NCI-H128 (cell line): Measurements from ENCODE around the gene MRTFB.
"Not testable (repeated sequence)": the region's sequence is repeated elsewhere in the genome, so short reads cannot be mapped to it uniquely, and the experiment has no call there.

Experiments
- DNase-seq: peaks from one replicate; lab custom pipeline; 2025; ENCODE audit not compliant: unreplicated experiment; lab: John Stamatoyannopoulos, UW

The MRTFB gene

DNA sequence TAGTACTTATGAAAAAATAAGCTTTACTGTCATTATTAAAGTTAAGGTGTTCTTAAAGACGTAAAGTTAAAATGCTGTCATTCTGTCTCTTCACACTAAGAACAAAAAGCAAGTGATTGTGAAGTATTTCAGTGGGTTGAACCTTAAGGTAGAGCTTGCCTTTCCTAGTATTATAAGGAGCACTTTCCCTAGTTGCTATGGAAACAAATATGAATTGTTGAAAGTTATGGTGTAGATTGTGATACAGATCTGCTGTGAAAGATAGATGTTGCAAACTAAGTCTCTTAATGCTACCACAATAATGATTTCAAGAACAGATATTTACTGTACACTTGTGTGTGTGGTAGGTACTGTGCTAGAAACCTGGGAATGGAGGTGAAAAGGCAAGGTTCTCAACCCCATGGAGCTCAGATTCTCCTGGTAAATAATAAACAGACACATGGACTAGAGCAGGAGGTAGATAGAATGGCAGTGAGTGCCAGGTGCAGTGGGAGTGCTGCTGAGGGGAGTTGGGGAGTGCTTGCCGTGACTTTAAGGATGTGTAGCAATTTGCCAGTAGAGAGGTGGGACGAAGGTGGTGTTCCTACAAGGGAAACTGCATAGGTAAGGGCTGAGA lies 34.7 kb downstream of the MRTFB start:
- no peak for DNase-seq

DNA sequence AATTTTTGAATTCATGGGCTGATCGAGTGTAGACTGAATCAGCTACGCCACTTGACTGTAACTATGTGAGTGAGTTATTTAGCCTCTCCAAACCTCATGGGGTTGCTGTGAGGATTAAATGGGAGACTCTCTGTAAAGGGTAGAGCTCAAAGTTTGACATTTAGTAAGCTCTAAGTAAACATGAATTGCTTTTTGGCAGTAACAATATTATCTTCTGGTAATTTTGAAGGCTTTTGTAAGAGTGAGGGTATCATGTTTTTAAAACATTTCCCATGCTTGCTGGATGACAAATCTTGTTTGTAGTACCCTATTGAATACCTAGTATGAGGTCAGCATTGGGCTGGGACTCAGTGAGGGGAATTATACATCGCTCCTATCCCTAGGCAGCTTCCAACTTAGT lies 35.3 kb downstream of the MRTFB start:
- DNase-seq: no peak

DNA sequence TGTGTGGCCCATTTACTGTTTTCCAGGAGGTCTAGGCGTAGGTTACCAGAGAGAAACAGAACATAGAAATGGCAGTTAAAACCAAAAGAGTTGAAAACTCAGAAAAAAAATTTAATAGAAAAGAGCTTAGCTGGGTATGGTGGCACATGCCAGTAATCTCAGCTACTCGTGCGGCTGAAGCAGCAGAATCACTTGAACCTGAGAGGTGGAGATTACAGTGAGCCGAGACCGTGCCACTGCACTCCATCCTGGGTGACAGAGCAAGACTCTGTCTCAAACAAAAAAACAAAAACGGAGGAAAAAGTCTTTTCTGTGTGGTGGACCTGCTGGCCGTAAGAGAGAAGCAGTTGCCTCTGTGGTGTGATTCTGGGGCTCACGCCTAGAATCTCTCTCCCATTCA lies 35.8 kb downstream of the MRTFB start:
- no peak for DNase-seq

DNA sequence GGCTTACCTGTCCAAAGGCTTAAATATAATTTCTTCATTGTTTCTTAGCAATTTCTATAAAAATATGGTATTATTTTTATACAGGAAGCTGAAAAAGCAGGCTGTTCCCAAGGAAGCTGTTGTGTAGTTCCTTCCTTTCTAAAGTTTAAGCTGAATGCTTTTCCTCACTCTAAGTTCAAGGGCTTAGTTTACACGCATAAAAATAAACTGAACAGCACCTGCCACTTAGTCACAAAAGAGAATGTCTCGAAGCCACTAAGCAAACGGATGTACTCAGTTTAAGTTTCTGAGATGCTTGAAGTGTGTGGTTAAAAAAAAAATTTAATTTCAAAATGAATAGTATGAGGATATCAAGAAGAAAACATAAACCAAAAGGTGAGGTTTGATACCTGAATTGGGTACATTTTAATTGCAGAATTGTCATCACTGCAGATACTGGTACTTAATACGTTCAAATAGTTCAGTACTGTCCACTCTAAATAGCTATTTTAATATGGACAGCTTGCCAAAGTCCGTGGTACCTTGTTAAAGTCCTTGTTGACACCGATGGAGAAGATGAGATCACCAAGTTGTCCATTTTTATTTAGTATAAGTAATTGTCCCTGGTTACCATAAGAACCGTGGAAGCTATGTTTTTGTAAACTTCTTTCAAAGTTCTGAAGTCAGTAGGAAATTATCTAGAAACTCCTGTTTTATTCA lies 38.1 kb downstream of the MRTFB start:
- no peak for DNase-seq

DNA sequence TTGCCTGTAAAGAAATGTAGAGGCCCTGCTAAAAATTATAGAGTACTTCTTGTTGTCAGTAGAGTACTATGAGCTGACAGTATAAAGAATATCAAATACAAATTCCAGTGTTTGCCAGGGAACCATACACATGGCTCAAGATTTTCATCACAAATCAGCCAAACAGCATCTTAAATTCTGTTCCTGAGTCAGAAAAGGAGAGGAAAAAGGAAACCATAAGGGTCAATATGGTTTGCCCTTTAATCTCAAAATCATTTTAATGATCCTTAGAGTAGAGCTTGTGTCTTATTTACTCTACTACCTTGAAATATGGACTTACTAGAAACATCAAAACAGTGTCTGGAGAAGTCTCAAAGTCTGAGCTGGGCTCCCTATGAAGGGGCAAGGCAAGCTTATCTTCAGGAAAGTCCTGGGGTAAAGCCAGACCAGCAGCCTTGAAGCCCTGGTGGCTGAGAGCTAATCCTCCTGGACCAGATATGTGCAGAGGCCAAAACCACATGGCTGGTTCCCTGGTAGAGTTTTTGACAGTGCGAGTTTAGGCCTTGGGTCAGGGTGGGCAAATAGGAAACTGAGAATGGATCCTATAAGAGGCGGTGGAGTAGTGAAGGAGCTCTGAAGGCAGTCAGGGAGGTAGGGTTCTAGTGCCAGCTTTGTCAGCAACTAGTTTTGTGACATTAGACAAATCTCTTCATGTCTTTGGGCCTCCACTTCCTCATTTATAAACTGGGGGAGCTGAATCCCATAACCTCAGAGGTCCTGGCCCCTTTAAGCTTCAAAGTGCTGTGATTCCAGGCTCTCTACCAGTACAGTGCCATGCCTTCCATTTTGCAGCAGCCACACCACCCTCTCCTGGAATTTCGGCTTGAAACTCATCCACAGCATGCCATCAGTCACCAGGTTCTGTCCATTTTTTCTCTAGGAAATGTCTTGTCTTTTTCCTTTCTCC lies 38.9 kb downstream of the MRTFB start:
- DNase-seq: no peak

DNA sequence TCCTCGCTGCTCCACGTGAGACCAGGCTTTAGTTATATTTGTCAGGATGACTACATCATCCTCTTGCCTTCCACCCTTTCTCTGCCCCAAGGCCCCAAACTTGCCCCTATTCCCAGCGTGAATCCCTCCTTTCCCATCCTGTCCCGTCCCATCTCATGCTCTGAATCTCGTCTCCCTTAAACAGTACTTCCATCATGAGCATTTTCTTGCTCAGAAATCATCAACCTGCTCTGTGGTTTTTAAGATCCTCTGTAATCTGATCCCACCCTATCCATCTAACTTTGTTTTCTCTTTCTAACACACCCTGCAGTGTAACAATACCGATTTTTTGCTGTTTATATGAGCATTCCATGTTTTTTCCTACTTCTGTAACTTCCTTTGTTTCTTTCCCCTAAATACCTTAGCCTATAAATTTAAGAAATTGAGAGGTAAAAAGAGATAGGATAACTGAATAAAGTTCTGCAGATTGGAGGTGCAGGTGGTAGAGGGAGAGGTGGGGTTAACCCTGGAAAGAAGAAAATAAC lies 39.7 kb downstream of the MRTFB start:
- DNase-seq: no peak

DNA sequence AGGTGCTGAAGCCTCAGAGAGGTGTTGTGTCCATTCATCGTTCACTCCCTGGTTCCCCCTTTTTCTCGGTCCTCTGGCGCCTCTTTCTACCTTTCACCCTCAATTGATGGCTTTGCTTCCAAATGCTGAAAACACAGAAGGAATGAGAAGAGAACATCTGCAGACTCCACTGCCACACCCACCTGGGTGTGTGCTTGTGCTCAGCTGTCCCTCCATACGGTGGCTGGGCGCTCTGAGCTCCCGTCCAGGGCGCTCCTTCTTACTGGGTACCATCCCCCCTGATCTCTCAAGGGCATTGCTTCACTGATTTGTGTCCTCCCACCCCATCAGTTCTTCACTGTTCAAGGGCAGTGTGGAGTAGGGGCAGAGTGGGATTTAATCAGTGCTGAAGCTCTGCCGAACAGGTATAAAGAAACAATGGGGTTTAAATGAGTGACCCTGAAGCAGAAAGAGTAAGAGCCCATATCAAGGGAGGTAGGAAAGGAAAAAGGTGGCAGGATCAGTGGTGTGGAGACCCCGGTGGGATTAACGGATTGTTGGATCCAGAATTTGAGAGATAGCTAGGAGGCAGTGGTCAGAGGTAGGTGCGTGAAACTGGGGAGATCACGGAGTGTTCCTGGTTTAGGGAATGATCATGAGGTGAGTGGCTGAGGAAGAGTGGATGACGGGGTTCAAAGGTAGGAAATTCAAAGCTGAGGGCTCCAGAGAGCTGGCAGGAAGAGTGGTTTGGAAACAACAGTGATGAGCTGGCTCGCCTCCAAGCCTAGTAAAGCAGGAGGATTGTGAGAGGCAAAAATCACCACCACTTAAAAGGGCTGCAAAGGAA lies 40.8 kb downstream of the MRTFB start:
- peak; percentile 15 for DNase-seq

DNA sequence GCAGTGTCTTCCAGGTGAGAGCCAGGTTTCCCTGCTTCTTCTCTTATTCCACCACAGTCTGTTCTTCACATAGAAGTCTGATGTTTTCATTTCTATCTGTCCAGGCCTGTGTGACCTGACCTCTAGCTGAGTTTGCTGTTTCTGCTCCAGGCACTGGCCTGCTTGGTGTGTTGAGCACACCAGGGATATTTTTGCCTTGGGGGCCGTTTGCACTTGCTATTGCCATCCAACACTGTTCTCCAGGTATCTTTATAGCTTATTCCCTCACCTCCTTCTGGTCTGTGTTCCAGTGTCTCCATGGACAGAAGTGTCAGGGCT lies 41.4 kb downstream of the MRTFB start:
- DNase-seq: no peak

DNA sequence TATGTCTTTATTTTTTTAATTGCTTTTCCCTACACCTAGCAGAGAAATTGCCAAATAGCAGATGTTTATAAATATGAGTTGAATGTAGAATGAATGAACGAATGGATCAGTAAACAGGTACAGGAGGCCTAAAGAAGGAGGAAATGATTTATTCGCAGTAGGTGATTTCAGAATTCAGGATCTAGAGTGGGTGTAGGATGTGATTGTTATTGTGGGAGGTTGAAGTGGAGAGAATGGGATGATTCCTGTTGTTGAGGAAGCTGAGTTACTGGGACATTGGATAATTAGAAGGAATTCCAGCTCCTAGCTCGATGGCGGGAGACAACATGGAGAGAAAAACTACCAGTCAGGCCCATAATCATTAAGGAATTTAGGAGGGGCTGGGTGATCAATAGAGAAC lies 42.2 kb downstream of the MRTFB start:
- DNase-seq: no peak

DNA sequence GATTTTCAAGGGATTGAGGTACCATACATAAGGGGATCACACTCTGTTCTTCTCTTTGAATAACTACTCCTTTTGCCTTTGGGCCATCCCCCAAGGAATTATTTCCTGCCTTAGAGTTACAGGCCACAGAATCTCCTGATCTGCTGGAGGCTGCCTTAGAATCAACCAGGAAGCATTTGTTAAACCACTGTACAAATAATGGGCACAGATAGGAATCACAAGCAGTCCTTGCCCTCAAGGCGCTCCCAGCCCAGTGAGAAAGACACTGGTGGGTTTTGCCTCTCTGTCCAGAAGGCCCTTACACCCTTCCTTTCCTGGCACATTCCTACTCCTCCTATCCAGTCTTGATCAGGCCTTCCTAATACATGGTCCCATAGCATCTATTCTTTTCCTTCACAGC lies 45.9 kb downstream of the MRTFB start:
- no peak for DNase-seq

DNA sequence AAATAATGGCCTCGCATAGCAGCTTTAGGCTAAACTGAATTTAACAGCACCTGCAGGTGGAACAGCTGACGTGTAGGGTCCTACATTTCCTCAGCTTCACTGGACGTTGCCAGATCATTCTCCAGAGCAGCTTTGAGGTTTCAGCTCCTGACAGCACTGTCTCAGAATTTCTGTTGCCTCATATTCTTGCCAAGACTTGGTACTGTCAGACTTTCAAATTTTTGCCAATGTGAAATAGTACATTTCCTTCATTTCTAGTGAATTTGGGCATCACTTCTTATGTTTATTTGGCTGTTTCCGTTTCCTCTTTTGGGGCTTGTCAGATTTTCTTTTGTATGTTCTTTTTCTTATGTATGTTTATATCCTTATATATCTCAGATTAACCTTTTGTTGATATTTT lies 48.7 kb downstream of the MRTFB start:
- no peak for DNase-seq

DNA sequence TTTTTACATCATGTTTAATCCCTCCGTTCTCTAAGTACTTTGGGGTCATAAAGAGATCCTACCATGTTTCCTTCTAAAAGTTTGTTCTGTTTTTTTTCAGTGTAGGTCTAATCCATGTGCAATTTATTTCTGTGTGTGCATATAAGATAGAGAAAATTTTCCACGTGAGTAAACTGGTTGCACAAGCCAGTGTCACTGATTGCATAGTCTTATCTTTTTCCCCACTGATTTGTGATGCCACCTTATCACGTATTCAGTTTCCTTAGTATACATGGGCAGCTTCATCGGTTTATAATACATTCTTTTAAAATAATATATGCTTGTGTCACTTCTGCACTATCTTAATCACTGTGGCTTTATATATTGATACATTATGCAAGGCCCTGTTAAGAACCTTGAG lies 49.2 kb downstream of the MRTFB start:
- DNase-seq: no peak

DNA sequence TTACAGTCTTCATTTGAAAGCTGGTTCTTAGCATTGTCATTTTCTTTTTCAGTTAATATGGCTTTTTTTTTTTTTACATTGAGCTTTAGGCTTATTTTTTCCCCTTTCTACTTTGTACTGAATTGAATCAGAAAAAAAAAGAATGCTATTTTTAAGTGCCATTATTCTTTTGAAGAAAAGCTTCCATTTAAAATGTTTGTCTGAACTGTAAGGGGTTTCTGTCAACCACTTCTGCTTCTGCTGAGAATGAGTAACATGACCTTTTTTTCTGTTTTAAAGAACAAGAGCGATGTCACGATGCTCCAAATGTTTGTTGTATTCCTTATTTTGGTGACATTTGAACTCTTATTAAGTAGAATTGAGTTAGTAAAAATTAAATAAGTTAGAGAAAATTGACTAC lies 50.0 kb downstream of the MRTFB start:
- no peak for DNase-seq

DNA sequence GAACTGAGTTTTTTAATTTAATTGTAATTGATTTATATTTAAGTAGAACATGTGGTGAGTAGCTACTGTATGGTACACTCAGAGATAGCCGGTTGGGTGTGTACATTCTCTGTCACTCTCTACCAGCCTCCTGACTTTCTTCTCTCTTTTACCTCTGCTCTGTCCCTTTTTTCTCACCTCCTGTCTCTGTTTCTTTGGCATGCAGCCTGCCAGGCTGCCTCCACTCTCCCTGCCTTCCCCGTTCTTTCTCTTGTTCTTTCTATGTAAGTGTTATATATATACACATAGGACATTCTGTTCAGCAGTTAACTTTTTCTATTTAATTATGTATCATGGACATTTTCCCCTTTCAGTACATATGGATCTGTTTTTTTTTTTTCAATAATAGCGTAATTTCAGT lies 50.8 kb downstream of the MRTFB start:
- DNase-seq: no peak

DNA sequence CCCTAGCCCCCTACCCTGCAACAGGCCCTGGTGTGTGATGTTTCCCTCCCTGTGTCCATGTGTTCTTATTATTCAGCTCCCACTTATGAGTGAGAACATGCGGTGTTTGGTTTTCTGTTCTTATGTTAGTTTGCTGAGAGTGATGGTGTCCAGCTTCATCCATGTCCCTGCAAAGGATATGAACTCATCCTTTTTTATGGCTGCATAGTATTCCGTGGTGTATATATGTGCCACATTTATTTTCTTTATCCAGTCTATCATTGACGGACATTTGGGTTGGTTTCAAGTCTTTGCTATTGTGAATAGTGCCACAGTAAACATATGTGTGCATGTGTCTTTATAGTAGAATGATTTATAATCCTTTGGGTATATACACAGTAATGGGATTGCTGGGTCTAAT lies 51.3 kb downstream of the MRTFB start:
- DNase-seq: not testable (repeated sequence)

DNA sequence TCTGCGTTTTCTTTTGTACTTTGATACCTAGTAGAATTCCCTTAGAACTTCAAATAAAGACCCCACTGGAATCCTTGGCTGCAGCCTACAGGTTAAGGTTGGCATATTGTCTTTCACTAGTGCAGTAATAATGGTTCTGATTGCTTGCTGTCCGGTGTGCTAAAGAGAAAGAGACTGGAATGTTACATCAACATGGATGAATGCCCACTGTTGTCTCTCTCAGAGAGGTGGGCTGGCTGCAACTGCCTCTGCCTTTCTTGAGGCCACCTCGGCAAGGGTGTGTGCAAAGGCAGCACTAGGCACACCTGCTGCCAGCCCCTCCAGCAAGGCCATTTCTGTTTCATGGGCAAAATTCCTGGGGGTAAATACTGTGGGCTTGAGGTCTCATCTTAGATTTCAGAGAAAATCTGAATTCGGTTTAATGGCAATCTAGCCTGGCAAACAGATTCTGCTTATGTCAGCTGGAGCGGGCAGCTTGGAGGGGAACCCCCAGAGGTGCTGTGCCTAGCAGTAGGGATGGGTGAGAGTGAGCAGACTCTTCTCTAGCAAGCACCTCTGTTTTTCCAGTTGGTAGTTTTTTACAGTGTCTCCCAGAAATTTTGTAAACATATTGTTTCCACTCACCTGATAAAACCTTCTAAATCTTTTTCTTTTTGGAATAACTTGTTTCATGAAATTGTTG lies 54.0 kb downstream of the MRTFB start:
- DNase-seq: no peak

DNA sequence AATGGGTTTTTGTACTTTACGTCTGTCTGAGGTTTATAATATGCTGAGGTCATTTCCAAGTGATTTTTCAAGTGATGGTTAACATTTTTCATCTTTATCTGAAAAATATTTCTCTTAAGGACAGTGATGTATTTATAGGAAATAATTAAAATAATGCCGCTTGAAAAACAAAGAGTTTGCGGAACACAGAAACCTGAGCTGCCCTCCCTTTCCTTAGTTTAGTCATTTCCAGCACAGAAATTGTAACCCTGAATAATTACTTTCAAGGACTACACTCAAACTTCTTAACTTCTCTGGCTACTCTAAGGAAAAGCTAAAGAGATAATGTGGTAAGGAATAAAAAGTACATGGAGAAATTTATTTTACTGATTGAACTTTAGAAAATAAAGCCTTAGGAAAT lies 54.6 kb downstream of the MRTFB start:
- DNase-seq: no peak

DNA sequence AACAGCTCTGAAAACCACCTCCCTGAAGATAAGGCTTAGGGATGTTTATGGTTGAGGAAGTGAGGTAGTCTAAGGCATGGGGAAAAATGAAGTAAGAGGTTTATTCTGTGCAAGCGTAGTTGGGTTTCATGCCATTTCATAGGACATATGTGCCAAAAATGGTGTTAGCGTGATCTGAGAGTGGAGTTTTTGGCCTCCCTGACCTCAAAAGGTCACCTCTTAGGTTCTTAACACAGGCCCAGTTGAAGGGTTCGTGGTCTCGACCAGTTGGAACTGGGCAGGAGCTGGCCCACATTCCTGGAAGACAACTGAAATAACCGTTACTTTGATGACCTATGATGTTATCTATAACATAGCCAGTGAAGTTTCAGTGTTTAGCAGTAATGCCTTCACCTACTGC lies 57.0 kb downstream of the MRTFB start:
- DNase-seq: no peak

DNA sequence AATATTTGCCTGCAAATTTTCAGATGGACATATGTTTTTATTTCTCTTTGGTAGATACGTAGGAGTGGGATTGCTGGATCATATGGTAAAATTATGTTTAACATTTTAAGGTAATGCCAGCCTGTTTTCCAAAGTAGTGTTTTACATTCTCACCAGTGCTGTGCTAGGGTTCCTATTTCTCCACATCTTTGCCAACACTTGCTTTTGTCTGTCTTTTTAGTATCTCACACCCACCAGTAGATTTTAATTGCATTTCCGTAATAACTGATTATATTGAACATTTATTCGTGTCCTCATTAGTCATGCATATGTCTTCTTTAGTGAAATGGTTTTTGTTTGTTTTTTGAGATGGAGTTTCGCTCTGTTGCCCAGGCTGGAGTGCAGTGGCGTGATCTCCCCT lies 58.4 kb downstream of the MRTFB start:
- DNase-seq: no peak
